Body of pancreas (tissue), 4 donors: Measurements from ENCODE around the gene TYRO3.

Source experiments
- POLR2A ChIP-seq, 3 donors: fragments of 450-650 bp; IDR thresholded peaks; one replicate each; pipeline ENCODE4 v1.6.1; 2016; ENCODE audit warnings: antibody characterized with exemption in 3 of 3, mild to moderate bottlenecking in 2 of 3
- TF ChIP-seq, protein P1 (sequence below), 7 experiments: fragments of 450-650 bp in 4 of 7; fragments of 200-600 bp in 3 of 7; sonication (generic) in 3 of 7; IDR thresholded peaks; one replicate each; pipeline ENCODE4 v1.5.1; 2016 to 2019; ENCODE audit warnings: antibody characterized with exemption in 7 of 7

DNA sequence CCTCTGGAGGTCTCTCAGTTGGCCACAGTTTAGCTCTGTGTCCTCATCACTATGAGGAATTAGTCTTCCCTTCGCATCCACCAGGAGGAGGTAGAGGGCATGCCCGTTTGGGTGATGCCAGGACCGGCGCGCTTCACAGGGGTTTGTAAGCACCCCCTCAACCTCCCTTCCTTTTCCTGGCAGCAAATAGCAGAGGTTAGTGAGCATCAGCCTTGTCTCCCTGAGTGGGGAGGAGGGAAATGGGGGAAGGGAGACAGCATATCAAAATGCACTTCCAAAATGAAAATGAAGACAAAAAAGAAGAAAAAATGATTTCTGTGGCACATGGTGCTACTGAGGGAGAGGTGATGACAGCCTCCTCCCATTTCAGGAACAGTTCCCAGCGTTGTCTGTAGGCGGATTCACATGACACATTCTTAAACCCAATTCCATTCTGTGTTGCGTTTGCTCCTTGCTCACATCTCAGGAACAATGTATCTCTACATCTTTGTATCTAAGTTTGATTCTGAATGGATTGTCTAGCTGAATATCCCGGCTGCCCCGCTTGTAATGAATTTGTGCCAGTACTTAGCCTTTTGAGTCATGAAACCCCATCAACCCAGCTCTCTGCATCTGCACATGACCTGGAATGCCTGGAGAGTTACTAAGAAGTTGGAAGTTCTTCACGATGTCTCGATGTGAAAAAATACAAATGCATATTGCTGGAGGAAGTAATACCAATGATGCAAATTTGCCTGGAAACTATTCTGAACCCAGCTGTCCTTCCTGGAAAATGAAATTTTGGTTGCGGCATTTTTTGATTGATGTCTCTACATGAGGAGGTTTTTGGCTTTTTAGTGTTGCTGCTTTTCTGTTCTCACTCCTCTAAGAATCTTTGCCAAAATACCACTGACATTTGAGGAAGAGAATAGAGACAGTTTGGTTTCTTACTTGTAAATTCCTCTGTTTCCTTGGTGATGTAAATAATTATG is 45.2 kb downstream of the TYRO3 start:
- TF ChIP-seq, protein P1, sequence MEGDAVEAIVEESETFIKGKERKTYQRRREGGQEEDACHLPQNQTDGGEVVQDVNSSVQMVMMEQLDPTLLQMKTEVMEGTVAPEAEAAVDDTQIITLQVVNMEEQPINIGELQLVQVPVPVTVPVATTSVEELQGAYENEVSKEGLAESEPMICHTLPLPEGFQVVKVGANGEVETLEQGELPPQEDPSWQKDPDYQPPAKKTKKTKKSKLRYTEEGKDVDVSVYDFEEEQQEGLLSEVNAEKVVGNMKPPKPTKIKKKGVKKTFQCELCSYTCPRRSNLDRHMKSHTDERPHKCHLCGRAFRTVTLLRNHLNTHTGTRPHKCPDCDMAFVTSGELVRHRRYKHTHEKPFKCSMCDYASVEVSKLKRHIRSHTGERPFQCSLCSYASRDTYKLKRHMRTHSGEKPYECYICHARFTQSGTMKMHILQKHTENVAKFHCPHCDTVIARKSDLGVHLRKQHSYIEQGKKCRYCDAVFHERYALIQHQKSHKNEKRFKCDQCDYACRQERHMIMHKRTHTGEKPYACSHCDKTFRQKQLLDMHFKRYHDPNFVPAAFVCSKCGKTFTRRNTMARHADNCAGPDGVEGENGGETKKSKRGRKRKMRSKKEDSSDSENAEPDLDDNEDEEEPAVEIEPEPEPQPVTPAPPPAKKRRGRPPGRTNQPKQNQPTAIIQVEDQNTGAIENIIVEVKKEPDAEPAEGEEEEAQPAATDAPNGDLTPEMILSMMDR (IDR thresholded peaks at IDR 0.05) = peak; percentile 53 to 80 (median 73)
- TF ChIP-seq POLR2A (IDR thresholded peaks at IDR 0.05) = no peak
